ENCODE data around the gene FUT9.

GRCh38 chr6:96211341-96211740 lies 195.6 kb downstream of the FUT9 start:
- TF ChIP-seq CTCF (optimal IDR thresholded peaks at IDR 0.05 in 1 of 3, IDR thresholded peaks at IDR 0.05 in 1 of 3, conservative IDR thresholded peaks at IDR 0.05 in 1 of 3; ENCODE audit: extremely low read depth in 1 of 3, insufficient read depth in 2 of 3, low read length in 3 of 3): no peak
- TF ChIP-seq EZH2 (IDR thresholded peaks at IDR 0.05; ENCODE audit: low read length): no peak

All from keratinocyte (primary cell).